SK-N-SH treated with all-trans-retinoic acid at 6 μM for 48 hours (cell line): Measurements from ENCODE around the gene TNS3.
A peak's percentile ranks its signal among the peaks of the same experiment; 100 is the strongest.

Source experiments
- ESRRG ChIP-seq: fragments of 250-450 bp; sonication (Bioruptor Pico); IDR thresholded peaks from 2 replicates; pipeline ENCODE4 v1.6.1; 2021; ENCODE audit warnings: mild to moderate bottlenecking
- ISL1 ChIP-seq: fragments of 250-450 bp; sonication (Bioruptor Pico); IDR thresholded peaks from 2 replicates; pipeline ENCODE4 v2.1.2; 2022; ENCODE audit warnings: mild to moderate bottlenecking, moderate library complexity
- RARB ChIP-seq: fragments of 250-450 bp; sonication (Bioruptor Pico); IDR thresholded peaks from 2 replicates; pipeline ENCODE4 v1.8.0; 2021; ENCODE audit warnings: mild to moderate bottlenecking, moderate library complexity
- TCF4 ChIP-seq: fragments of 250-450 bp; sonication (Bioruptor Pico); IDR thresholded peaks from 2 replicates; pipeline ENCODE4 v1.8.0; 2021; ENCODE audit warnings: mild to moderate bottlenecking, moderate library complexity, borderline replicate concordance
- TOX ChIP-seq: fragments of 250-450 bp; sonication (Bioruptor Pico); IDR thresholded peaks from 2 replicates; pipeline ENCODE4 v1.8.0; 2021; ENCODE audit warnings: mild to moderate bottlenecking, moderate library complexity, borderline replicate concordance
- ZFP3 ChIP-seq: fragments of 250-450 bp; sonication (Bioruptor Pico); IDR thresholded peaks from 2 replicates; pipeline ENCODE4 v1.5.0; 2020; ENCODE audit warnings: mild to moderate bottlenecking, moderate library complexity
- TF ChIP-seq, protein P1 (sequence below): fragments of 250-450 bp; sonication (Bioruptor Pico); IDR thresholded peaks from 2 replicates; pipeline ENCODE4 v1.5.1; 2020; ENCODE audit warnings: low read depth, mild to moderate bottlenecking, moderate library complexity
- TF ChIP-seq, protein P2 (sequence below): fragments of 250-450 bp; sonication (Bioruptor Pico); IDR thresholded peaks from 2 replicates; pipeline ENCODE4 v1.5.0; 2020; ENCODE audit warnings: mild to moderate bottlenecking, moderate library complexity

DNA sequence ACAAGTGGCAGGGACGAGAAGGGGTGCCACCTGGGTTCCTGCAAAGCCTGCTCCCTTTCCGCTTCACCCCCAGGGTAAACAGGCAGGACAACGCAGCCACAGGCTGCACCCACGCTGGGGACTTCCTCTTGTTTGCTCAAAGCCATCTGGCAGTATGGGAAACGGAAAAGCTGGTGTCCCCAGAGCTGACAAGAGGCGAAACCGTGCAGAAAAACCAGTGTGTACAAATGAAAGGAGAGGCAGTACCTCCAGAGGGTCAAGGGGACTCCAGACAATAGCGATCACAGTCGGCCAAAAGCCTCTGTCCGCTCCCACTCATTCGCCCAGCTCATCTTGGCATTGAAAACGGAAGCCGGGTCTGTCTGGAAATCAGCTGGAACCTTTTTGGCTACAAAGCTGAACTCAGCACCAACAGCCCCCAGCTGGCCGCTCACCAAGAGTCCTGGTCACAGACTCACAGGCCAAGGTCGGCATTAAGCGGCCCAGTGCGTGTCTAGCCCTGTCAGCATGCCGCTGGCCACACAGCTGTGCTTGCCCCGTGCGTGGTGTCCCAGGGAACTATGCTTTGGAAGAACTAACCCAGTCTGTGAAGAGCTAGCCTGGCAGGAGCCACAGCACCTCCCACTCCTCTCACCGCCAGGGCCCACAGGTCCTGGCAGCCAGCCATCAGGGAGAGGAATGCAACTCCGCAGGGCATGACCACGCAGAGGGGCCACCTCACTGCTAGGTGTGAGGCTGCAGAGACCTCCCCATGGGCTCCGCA lies 10.4 kb downstream of the TNS3 start:
- TF ChIP-seq RARB (CRISPR knock-in tag) = no peak
- TF ChIP-seq, protein P1, sequence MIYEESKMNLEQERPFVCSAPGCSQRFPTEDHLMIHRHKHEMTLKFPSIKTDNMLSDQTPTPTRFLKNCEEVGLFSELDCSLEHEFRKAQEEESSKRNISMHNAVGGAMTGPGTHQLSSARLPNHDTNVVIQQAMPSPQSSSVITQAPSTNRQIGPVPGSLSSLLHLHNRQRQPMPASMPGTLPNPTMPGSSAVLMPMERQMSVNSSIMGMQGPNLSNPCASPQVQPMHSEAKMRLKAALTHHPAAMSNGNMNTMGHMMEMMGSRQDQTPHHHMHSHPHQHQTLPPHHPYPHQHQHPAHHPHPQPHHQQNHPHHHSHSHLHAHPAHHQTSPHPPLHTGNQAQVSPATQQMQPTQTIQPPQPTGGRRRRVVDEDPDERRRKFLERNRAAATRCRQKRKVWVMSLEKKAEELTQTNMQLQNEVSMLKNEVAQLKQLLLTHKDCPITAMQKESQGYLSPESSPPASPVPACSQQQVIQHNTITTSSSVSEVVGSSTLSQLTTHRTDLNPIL (CRISPR knock-in tag) = peak; percentile 39; the same call in 1 of the 2 replicates
- TF ChIP-seq ZFP3 (CRISPR knock-in tag) = peak; percentile 70; the same call in 1 of the 2 replicates
- no peak for TF ChIP-seq ESRRG (CRISPR knock-in tag)
- TF ChIP-seq, protein P2, sequence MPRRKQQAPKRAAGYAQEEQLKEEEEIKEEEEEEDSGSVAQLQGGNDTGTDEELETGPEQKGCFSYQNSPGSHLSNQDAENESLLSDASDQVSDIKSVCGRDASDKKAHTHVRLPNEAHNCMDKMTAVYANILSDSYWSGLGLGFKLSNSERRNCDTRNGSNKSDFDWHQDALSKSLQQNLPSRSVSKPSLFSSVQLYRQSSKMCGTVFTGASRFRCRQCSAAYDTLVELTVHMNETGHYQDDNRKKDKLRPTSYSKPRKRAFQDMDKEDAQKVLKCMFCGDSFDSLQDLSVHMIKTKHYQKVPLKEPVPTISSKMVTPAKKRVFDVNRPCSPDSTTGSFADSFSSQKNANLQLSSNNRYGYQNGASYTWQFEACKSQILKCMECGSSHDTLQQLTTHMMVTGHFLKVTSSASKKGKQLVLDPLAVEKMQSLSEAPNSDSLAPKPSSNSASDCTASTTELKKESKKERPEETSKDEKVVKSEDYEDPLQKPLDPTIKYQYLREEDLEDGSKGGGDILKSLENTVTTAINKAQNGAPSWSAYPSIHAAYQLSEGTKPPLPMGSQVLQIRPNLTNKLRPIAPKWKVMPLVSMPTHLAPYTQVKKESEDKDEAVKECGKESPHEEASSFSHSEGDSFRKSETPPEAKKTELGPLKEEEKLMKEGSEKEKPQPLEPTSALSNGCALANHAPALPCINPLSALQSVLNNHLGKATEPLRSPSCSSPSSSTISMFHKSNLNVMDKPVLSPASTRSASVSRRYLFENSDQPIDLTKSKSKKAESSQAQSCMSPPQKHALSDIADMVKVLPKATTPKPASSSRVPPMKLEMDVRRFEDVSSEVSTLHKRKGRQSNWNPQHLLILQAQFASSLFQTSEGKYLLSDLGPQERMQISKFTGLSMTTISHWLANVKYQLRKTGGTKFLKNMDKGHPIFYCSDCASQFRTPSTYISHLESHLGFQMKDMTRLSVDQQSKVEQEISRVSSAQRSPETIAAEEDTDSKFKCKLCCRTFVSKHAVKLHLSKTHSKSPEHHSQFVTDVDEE (CRISPR knock-in tag) = no peak; the same call in none of the 2 replicates
- no peak for TF ChIP-seq TOX (CRISPR knock-in tag)
- peak; percentile 26; the same call in 1 of the 2 replicates for TF ChIP-seq TCF4 (CRISPR knock-in tag)
- peak; percentile 49; the same call in 1 of the 2 replicates for TF ChIP-seq ISL1
